Cardiac muscle cell (in vitro differentiated cells and primary cell): ENCODE data around the gene HUS1. TPM values are rescaled to one million over a fixed set of nuclear protein-coding genes. Genes with fewer than 3 reads are reported as not detected.

ENCODE experiments used
- DNase-seq, 2 donors: peaks; one replicate each; pipeline versions ENCODE4 v3.0.0 to v3.0.0-alpha.2; 2010 to 2017; ENCODE audit warnings: low read depth in 1 of 2, low spot score in 1 of 2
- H3K27ac ChIP-seq: fragments of 200-600 bp; sonication (generic); 2 replicates; pipeline ENCODE4 v1.5.1; 2016
- H3K27me3 ChIP-seq: fragments of 200-600 bp; sonication (generic); 2 replicates; pipeline ENCODE4 v1.6.0; 2016; ENCODE audit warnings: control low read depth
- H3K36me3 ChIP-seq: fragments of 200-600 bp; sonication (generic); 2 replicates; pipeline ENCODE4 v1.5.1; 2016; ENCODE audit warnings: control low read depth
- H3K4me1 ChIP-seq: fragments of 200-600 bp; sonication (generic); 2 replicates; pipeline ENCODE4 v1.8.1; 2017; ENCODE audit warnings: low read depth, mild to moderate bottlenecking, mixed run types
- H3K4me3 ChIP-seq: fragments of 200-600 bp; sonication (generic); 2 replicates; pipeline ENCODE4 v1.5.1; 2016; ENCODE audit warnings: mild to moderate bottlenecking
- H3K9me3 ChIP-seq: fragments of 200-600 bp; sonication (generic); 2 replicates; pipeline ENCODE4 v1.5.1; 2017; ENCODE audit warnings: low read depth, mild to moderate bottlenecking, control low read depth
- CTCF ChIP-seq: IDR thresholded peaks from 2 replicates; pipeline ENCODE4 v1.5.1; 2012; ENCODE audit warnings: low read depth, mild to moderate bottlenecking, low read length
- polyA plus RNA-seq: library from polyadenylated mRNA; unstranded; fragments of >200 nt; fragmentation: Nextera tagmentation; extraction: Ambion mirVana; gene quantifications from 2 replicates; pipeline ENCODE4 v1.2.1, GENCODE V29; 2016
- total RNA-seq: library from RNA; depleted of rRNA; stranded (reverse); fragments of >200 nt; gene quantifications from 2 replicates; pipeline ENCODE4 v1.2.3, GENCODE V29; 2016

HUS1 gene
- total and polyA plus RNA-seq, 2 experiments from 2014 or later = 19.6 to 37.4 TPM

GRCh38 chr7:47967123-47967522, 12.3 kb downstream of the HUS1 start:
- Histone ChIP-seq H3K27me3 (no peaks in the 10 kb centered on the region), H3K4me3 (no peak overlapping the region), H3K9me3 (no peaks in the 10 kb centered on the region), H3K36me3 (peaks cover 36% of the 10 kb centered on the region), H3K27ac (no peak overlapping the region), H3K4me1 (no peaks in the 10 kb centered on the region)
- no peak for TF ChIP-seq CTCF
- DNase-seq = no peak

DNA sequence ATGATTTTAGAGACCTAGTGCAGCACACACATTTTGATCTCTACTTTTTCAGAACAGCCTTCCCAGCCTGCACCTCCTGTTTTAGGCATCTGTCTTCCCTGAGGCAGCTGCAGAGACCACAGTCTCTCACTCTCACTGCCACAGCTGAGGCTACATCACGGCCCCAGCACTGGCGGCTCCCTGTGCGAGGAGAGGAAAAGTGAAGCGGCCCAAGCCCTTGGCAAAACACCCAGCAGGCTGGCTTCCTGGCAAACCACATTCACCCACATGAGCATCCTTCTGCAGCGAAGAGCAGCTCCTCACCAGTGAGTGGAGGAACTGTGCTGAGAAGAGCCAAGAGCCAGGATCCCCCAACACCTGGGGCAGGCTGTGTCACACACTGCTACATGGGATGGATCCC, 14.0 kb downstream of the HUS1 start:
- Histone ChIP-seq H3K4me3 (no peak overlapping the region), H3K36me3 (peaks cover 40% of the 10 kb centered on the region), H3K27ac (no peak overlapping the region), H3K4me1 (no peaks in the 10 kb centered on the region), H3K27me3 (no peaks in the 10 kb centered on the region), H3K9me3 (no peaks in the 10 kb centered on the region)
- DNase-seq = no peak
- no peak for TF ChIP-seq CTCF

- no peak for DNase-seq
- Histone ChIP-seq H3K4me1 (no peaks in the 10 kb centered on the region), H3K9me3 (no peaks in the 10 kb centered on the region), H3K27me3 (no peaks in the 10 kb centered on the region), H3K4me3 (no peak overlapping the region), H3K27ac (no peak overlapping the region), H3K36me3 (peaks cover 37% of the 10 kb centered on the region)
- no peak for TF ChIP-seq CTCF
Measured at GRCh38 chr7:47962262-47962661, 17.2 kb downstream of the HUS1 start.

- Histone ChIP-seq H3K36me3 (peaks cover 9% of the 10 kb centered on the region), H3K27me3 (no peaks in the 10 kb centered on the region), H3K4me3 (no peak overlapping the region), H3K4me1 (peaks cover 4% of the 10 kb centered on the region), H3K27ac (no peak overlapping the region), H3K9me3 (no peaks in the 10 kb centered on the region)
- no peak for DNase-seq
- TF ChIP-seq CTCF = no peak
Measured at GRCh38 chr7:47957156-47957555, 22.3 kb downstream of the HUS1 start.

DNA sequence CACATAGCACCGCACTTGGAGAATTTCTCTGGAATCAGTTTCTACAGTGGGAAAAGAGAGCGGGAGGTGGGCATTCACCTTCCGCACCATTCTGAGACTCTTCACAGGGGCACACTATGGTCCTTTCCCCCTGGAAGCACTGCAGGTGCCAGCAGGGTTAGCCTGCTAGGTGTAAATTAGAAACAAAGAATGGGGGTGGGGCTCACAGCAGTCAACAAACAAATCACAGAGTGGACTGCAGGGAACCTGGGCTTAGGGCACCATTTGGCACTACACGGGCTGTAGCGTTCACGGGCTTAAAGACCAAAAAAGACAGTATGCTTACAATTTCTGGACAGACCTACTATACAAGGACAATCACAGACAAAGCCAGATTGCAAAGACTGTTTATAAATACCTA, 23.2 kb downstream of the HUS1 start:
- Histone ChIP-seq H3K27ac (no peak overlapping the region), H3K36me3 (peaks cover 8% of the 10 kb centered on the region), H3K27me3 (no peaks in the 10 kb centered on the region), H3K4me1 (peaks cover 4% of the 10 kb centered on the region), H3K4me3 (no peak overlapping the region), H3K9me3 (no peaks in the 10 kb centered on the region)
- no peak for DNase-seq
- no peak for TF ChIP-seq CTCF
